HG03095 (cell line): ENCODE data around the gene TMEM147.
"Not testable (repeated sequence)": the region's sequence is repeated elsewhere in the genome, so short reads cannot be mapped to it uniquely, and the experiment has no call there.

ENCODE experiments used
- ATAC-seq: cut with Tn5 transposase; IDR thresholded peaks from one replicate; pipeline ENCODE4 v1.9.1; 2021; ENCODE audit warnings: moderate library complexity; ENCODE audit not compliant: unreplicated experiment

The TMEM147 gene

DNA sequence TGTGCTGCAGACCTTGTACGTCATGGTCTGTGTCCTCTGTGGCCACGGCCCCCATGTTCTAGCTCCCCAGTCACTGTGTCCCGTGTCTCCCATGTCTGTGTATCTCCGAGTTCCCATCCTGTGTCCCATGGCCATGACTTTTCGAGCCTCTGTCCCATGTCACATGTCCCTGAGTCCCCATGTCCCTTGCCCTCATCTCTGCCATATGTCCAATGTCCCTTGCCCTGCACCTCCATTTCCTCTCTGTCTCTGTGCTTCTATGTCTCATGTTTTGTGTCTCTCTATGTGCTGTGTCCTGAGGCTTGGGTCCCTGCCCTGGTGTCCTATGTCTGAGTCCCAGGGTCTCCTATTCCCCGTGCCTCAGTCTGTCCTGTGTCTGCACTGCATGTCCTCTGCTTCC is 16.0 kb downstream of the TMEM147 start:
- no peak for ATAC-seq

DNA sequence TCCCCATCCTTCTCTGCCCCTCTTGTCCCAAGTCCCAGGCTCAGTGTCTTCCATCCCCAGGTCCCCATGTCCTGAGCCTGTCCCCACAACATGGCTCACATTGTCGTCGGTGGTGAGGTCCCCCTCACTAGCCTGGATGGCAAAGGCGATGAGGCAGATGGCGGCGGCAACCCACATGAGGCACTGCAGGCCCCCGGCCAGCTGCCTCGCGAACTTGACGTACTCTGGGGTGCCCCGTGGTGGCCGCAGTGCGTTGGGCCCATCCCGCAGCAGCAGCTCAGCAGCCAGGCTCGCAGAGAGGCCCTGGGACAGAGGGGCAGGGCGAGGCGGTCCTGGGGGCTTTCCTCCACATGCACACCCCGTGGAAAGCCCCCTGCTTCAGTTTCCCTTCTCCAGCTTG is 16.9 kb downstream of the TMEM147 start:
- ATAC-seq, result no peak

- no peak for ATAC-seq
These were observed 17.4 kb downstream of the TMEM147 start for GRCh38 chr19:35562776-35563175.

DNA sequence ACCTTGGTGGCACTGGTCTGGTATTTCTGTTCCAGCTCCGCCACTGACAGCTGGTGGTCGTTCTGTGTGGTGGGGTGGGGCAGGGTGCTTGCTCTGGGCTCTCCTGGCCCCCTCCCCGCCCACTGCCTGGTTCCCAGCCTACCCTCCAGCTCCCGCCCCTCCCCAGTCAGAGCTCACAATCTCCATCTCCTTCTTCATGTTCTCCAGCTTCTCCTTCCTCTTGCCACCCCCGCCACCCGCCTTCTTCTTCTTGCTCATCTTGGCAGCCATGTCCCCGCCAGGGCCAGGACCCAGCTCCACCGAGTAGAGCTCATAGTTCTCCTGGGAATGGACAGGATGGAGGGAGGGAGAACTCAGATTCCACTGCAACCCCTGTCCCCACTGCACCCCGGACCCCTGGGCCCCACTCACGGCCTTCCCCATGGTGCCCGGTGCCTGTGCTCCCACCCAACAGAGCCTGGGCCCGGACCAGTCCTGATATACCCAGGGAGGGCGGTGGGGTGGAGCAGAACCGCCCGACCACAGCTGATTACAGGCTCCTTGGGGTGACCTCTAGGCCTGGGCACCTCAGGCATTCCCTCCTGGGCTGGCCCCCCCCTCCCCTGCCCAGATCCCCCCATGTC is 17.9 kb downstream of the TMEM147 start, which contains the start of gene ATP4A:
ATP4A (minus strand) TSS at position 452 of the 623 bp plus-strand sequence; CDS start at position 423, 29 bp downstream.
- no peak for ATAC-seq

DNA sequence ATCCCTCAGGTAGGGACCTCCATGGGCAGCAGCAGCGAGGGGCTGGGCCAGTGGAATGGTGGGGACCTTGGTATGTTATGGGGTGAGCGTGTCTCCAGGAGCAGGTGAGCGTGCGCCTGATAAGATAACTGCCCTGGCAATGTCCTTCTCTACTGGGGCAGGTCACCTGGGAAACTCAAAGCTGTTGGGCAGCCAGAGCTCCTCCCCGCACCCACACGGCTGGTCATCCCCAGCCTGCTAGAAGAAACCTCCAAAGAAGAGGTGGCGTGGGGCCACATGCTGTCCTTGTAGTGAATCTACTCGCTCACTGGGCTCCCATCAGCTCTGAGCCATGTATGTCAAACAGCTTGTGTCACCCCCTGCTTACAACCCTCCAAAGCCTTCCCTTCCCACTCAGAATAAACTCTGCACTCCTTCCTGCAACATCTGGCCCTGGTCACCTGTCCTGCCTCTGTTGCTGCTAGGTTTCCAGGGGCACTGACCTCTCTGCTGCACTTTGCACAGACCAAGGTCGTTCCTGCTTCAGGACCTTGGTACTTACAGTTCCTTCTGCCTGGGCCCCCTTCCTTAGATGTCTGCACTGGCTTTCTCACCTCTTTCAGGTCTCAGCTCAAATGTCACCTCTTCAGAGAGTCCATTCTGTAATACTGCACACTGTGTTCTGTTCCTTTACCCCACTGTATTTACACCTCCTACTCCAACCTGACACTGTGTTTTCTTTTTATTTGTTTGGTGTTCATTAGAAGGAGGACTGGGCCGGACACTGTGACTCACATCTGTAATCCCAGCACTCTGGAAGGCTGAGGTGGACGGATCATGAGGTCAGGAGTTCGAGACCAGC is 19.8 kb downstream of the TMEM147 start:
- ATAC-seq, result no peak

GRCh38 chr19:35566738-35567137 is 21.3 kb downstream of the TMEM147 start:
- ATAC-seq, result no peak

DNA sequence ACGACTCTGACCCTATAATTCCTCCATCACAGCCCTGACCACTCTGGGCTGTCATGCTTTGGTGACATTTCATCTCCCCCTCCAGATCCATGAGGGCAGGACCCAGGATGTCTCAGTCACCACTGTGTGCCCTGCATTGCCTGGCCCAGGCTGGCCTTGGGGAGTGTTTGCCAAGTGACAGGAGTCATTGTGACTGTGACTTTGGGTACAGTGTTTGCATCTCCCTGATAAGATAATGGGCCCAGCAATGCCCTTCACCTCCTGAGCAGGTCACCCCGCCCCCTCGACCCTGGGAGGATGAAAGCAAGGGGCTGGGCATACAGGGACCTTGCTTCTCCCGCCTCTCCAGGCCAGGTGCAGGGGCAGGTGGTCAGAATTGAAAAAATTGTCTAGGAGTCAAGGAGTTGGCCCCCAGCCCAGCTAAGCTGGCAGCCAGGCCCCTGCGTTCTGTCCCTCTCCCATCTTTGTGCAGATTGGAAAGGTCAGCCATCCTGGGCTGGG is 23.9 kb downstream of the TMEM147 start:
- ATAC-seq, result no peak

- ATAC-seq, result no peak
These were observed 26.1 kb downstream of the TMEM147 start for GRCh38 chr19:35571406-35571965.

DNA sequence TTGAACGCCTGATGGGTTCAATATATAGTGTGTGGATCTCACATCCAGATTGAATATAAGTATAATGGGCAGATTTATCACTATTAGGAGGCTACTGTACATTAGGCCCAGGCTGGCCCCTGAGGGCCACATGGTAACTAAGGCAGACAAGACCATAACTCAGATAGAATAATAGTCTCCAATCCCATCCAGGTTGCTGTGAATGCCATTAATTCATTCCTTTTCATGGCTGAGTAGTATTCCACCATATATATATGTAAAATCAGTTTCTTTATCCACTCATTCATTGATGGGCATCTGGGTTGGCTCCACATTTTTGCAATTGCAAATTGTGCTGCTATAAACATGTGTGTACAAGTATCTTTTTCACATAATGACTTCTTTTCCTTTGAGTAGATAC is 32.5 kb downstream of the TMEM147 start:
- no peak for ATAC-seq

- ATAC-seq, result no peak
These were observed 33.3 kb downstream of the TMEM147 start for GRCh38 chr19:35578707-35579106.

DNA sequence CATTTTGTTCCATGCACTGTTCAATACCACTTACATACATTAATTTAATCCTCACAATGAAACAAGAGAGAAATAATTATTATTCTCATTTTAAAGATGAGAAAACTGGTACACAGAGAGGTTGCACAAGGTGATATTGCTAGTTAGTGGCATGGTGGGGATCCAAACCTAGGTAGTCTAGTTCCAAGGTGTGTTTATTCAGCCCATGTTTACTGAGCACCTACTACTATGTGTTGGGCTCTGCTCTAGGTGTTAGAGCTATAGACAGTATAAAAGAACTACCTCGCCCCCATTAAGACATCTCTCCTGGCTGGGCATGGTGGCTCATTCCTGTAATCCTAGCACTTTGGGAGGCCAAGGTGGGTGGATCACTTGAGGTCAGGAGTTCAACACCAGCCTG is 37.3 kb downstream of the TMEM147 start:
- no peak for ATAC-seq

DNA sequence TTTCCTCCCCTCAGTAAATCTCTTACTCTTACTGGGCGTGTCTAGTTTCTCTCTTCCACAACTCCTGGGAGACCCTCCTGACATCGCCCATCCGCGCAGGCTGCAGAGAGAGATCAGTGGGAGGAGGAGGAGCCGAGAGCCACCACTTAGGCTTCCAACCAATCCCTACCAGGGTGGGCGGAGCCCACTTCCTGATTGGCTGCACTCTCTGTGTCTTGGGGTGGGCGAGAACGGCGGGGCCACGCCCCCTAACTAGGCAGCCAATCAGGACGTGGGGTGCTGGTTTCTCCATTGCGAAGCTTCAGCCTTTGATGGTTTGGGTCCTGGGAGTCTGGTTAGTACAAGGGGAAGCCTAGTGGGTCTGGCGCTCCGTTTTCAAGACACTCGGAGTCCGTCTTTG is 40.4 kb downstream of the TMEM147 start, which contains the start of gene PMIS2:
PMIS2 (plus strand) TSS at position 326 of the 400 bp plus-strand sequence. CDS start 87 bp downstream, outside the sequence.
- no peak for ATAC-seq

GRCh38 chr19:35587321-35587720 is 41.9 kb downstream of the TMEM147 start:
- ATAC-seq, result no peak

DNA sequence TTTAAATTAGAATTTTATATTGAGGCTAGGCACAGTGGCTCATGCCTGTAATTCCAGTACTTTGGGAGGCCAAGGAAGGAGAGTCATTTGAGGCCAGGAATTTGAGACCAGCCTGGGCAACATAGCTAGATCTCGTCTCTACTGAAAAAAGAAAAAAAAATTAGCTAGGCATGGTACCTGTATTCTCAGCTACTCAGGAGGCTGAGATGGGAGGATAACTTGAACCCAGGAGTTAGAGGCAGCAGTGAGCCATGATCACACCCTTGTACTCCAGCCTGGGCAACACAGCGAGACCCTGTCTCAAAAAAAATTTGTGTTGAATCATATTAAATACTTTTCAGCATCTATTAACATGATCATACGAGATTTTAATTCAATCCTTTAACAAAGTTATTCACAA is 45.4 kb downstream of the TMEM147 start:
- ATAC-seq, result no peak

GRCh38 chr19:35592226-35592625 is 46.8 kb downstream of the TMEM147 start:
- ATAC-seq, result no peak

GRCh38 chr19:35595026-35595425 is 49.6 kb downstream of the TMEM147 start:
- ATAC-seq, result not testable (repeated sequence)

GRCh38 chr19:35595928-35596327 is 50.5 kb downstream of the TMEM147 start:
- no peak for ATAC-seq

- ATAC-seq, result no peak
These were observed 51.1 kb downstream of the TMEM147 start for GRCh38 chr19:35596366-35596999.
